SU-DHL-6 (cell line): ENCODE measurements around the gene BTG1.

ENCODE experiments used
- H2AFZ ChIP-seq: fragments of 200-600 bp; sonication (generic); 2 replicates; pipeline ENCODE4 v1.6.1; 2014; ENCODE audit warnings: low read depth, mild to moderate bottlenecking, moderate library complexity, mixed read lengths, antibody characterized with exemption, low read length; ENCODE audit not compliant: severe bottlenecking
- H3F3A ChIP-seq: fragments of 200-600 bp; shearing (Covaris generic); 2 replicates; pipeline ENCODE4 v1.6.0; 2016; ENCODE audit warnings: antibody characterized with exemption, mild to moderate bottlenecking; ENCODE audit not compliant: insufficient read depth
- H3K27ac ChIP-seq: fragments of 200-600 bp; sonication (generic); 2 replicates; pipeline ENCODE4 v1.5.1; 2016; ENCODE audit warnings: low read depth, mild to moderate bottlenecking, low read length, moderate library complexity, mixed read lengths
- H3K27me3 ChIP-seq: fragments of 200-600 bp; sonication (generic), shearing (Covaris generic); 2 replicates; pipeline ENCODE4 v1.6.0; 2014; ENCODE audit warnings: mild to moderate bottlenecking, low read length
- H3K36me3 ChIP-seq: fragments of 200-600 bp; sonication (generic); 2 replicates; pipeline ENCODE4 v1.6.1; 2014; ENCODE audit warnings: mild to moderate bottlenecking, low read length, mixed read lengths
- H3K4me2 ChIP-seq: fragments of 300-600, 200-600 bp; shearing (Covaris generic), sonication (generic); 2 replicates; pipeline ENCODE4 v1.6.0; 2014; ENCODE audit warnings: low read length, low read depth, mild to moderate bottlenecking; ENCODE audit not compliant: poor library complexity, severe bottlenecking
- H3K4me3 ChIP-seq: fragments of 200-600 bp; sonication (generic); 2 replicates; pipeline ENCODE4 v1.5.1; 2014; ENCODE audit warnings: antibody characterized with exemption, low read length, mild to moderate bottlenecking, mixed read lengths; ENCODE audit not compliant: insufficient read depth, poor library complexity, severe bottlenecking
- H3K79me2 ChIP-seq: fragments of 200-600 bp; sonication (generic); 2 replicates; pipeline ENCODE4 v1.6.1; 2014; ENCODE audit warnings: mild to moderate bottlenecking, low read length, moderate library complexity; ENCODE audit not compliant: insufficient read depth
- H3K9ac ChIP-seq: fragments of 200-600 bp; sonication (generic); 2 replicates; pipeline ENCODE4 v1.7.0; 2014; ENCODE audit warnings: mild to moderate bottlenecking, low read length
- H3K9me2 ChIP-seq: fragments of 200-600 bp; sonication (generic); replicated peaks from 2 replicates; pipeline ENCODE4 v1.6.1; 2014; ENCODE audit warnings: low read length; ENCODE audit not compliant: insufficient read depth
- H3K9me3 ChIP-seq: fragments of 200-600 bp; sonication (generic); 2 replicates; pipeline ENCODE4 v1.6.1; 2014; ENCODE audit warnings: low read length, mixed read lengths; ENCODE audit not compliant: insufficient read depth
- H4K20me1 ChIP-seq: fragments of 200-600 bp; sonication (generic); 2 replicates; pipeline ENCODE4 v1.6.1; 2014; ENCODE audit warnings: low read depth, mild to moderate bottlenecking, antibody characterized with exemption, low read length, moderate library complexity, mixed read lengths
- CTCF ChIP-seq: fragments of 200-600 bp; sonication (generic); IDR thresholded peaks from one replicate; pipeline ENCODE4 v1.5.1; 2017; ENCODE audit warnings: antibody characterized with exemption, mild to moderate bottlenecking, low read length, moderate library complexity; ENCODE audit not compliant: insufficient read depth, poor library complexity, severe bottlenecking
- EZH2phosphoT487 ChIP-seq: fragments of 200-600 bp; sonication (generic), shearing (Covaris generic); conservative IDR thresholded peaks from 2 replicates; pipeline ENCODE4 v1.6.1; 2018; ENCODE audit warnings: mild to moderate bottlenecking, antibody characterized with exemption, low read length, moderate library complexity, mixed read lengths

The BTG1 gene

DNA sequence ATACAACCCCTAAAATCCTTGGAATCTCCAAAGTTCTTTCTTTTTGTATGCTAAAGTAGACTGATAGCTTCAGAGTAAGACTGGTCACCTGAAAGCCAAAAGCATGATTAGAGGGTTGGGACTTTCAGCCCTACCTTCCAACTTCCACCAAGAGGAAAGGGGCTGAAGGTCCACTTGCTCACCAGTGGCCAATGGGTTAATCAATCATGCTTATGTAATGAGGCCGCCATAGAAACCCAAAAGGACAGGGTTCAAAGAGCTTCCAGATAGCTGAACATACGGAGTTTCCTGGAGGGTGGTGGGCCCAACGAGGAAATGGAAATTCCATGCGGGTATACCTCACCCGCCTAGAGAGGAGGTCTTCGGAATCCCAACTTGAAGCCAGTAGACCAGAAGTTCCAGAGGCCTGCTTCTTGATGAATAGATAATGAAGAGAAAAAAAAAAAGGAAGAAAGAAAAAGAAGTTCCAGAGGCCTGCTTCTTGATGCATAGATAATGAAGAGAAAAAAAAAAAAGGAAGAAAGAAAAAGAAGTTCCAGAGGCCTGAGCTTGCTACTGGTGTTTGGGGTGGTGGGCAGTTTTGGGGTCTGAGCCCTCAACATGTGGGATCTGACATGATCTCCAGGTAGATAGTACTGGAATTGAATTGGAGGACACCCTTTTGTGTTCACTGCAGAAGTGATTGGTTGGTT, 11.2 kb upstream of the BTG1 start:
- Histone ChIP-seq H3F3A (peaks cover 22% of the 10 kb centered on the region), H3K9me3 (no peaks in the 10 kb centered on the region), H4K20me1 (no peaks in the 10 kb centered on the region), H3K79me2 (no peaks in the 10 kb centered on the region), H3K9ac (peak overlapping the region; percentile 49; the same call in 1 of the 2 replicates), H2AFZ (no peak overlapping the region), H3K9me2 (no peaks in the 10 kb centered on the region), H3K36me3 (no peaks in the 10 kb centered on the region), H3K27ac (peak overlapping the region; percentile 92), H3K27me3 (no peaks in the 10 kb centered on the region), H3K4me3 (peak overlapping the region; percentile 31), H3K4me2 (peak overlapping the region; percentile 92)
- no peak for TF ChIP-seq CTCF
- TF ChIP-seq EZH2phosphoT487, result no peak

DNA sequence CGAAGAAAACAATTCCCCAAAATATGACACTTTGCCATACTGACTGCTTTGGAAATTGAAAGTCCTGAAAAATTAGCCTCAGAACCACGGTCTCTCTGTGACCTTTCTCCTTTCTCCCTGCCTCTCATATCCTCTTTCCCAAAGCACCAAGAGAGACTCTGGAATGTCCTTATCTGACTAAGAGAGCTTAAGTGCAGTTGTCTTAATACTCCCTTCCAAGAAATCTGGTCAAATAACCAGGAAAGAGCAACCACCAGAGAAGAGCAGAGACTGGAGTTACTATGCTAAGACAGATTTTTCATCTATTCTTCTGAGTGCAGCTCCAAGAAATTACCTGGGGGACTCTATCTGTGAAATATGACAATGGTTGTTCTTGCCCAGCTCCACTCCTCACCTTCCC, 10.5 kb upstream of the BTG1 start:
- Histone ChIP-seq H3K9ac (no peak overlapping the region), H3K36me3 (no peaks in the 10 kb centered on the region), H3K79me2 (no peaks in the 10 kb centered on the region), H3K9me3 (no peaks in the 10 kb centered on the region), H3F3A (peaks cover 22% of the 10 kb centered on the region), H3K4me3 (no peak overlapping the region), H4K20me1 (no peaks in the 10 kb centered on the region), H3K27me3 (no peaks in the 10 kb centered on the region), H3K27ac (no peak overlapping the region), H2AFZ (no peak overlapping the region), H3K4me2 (peak overlapping the region; percentile 92), H3K9me2 (no peaks in the 10 kb centered on the region)
- no peak for TF ChIP-seq CTCF

- H3K79me2 ChIP-seq, result no peaks in the 10 kb centered on the region
- no peak overlapping the region for H2AFZ ChIP-seq
- H3K9me2 ChIP-seq, result no peaks in the 10 kb centered on the region
- no peak overlapping the region for H3K4me3 ChIP-seq
- no peaks in the 10 kb centered on the region for H3K27me3 ChIP-seq
- H3K9me3 ChIP-seq, result no peaks in the 10 kb centered on the region
- H3K36me3 ChIP-seq, result no peaks in the 10 kb centered on the region
- H3K27ac ChIP-seq, result no peak overlapping the region
- H3K4me2 ChIP-seq, result peak overlapping the region; percentile 92
- H3F3A ChIP-seq, result peaks cover 22% of the 10 kb centered on the region
- no peaks in the 10 kb centered on the region for H4K20me1 ChIP-seq
- no peak overlapping the region for H3K9ac ChIP-seq
- no peak for TF ChIP-seq EZH2phosphoT487
- no peak for TF ChIP-seq CTCF
These were observed 10.1 kb upstream of the BTG1 start for GRCh38 chr12:92155733-92156132.
